ENCODE results near the gene ACSF3. TPM values are rescaled to one million over a fixed set of nuclear protein-coding genes. Genes with fewer than 3 reads are reported as not detected.

Gene ACSF3
- total and polyA plus RNA-seq, 2 of the 4 experiments (the other 2 are of a cell fraction) = 9.5 to 14.2 TPM

DNA sequence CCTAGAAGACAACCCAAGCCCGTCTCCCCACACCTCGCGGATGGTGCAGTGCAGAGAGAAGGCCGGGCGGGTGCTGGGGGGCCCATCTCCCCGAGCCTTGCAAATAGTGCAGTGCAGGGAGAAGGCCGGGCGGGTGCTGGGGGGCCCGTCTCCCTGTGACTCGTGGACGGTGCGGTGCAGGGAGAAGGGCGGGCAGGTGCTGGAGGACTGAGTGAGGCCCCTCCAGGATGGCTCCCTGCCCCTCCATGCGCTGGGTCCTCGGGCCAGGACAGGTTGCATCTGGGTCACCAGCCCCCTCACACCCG is 40.0 kb upstream of the ACSF3 start:
- in situ Hi-C loops (cut with MboI; ENCODE audit: low sequenced_read_pairs) (no loop called here), intact Hi-C loops (cut with micrococcal nuclease) (no loop called here), dilution Hi-C loops (cut with HindIII; ENCODE audit: low sequenced_read_pairs, unreplicated experiment) (no loop called here)
- Histone ChIP-seq H2BK20ac (ENCODE audit: low read depth, low read length) (no peak overlapping the region), H3K36me3 (ENCODE audit: control insufficient read depth, insufficient read depth, low read length) (no peaks in the 10 kb centered on the region), H2AFZ (replicated peaks; ENCODE audit: low read length, poor library complexity) (no peak overlapping the region), H4K8ac (ENCODE audit: low read depth in 2 of 2, low read length in 2 of 2) (no peak overlapping the region), H3K4me1 (ENCODE audit: control insufficient read depth, insufficient read depth, low read length) (no peaks in the 10 kb centered on the region), H3K18ac (ENCODE audit: low read depth, low read length) (no peak overlapping the region), H4K20me1 (ENCODE audit: insufficient read depth, low read length) (no peaks in the 10 kb centered on the region; the same call in 1 of the 2 replicates), H2AK9ac (replicated peaks; ENCODE audit: low read depth, low read length, poor library complexity) (no peak overlapping the region), H3K9me3 (ENCODE audit: control insufficient read depth, insufficient read depth, low read length) (no peaks in the 10 kb centered on the region), H3K9me1 (ENCODE audit: insufficient read depth, low read length) (no peaks in the 10 kb centered on the region), H2BK120ac (ENCODE audit: low read depth, low read length) (no peak overlapping the region), H3K14ac (replicated peaks; ENCODE audit: low read depth, low read length) (no peak overlapping the region), H3K56ac (ENCODE audit: extremely low read depth, insufficient read depth, low read length) (no peak overlapping the region), H3K27me3 (ENCODE audit: control insufficient read depth, insufficient read depth, low read length) (peaks cover 24% of the 10 kb centered on the region; the same call in 1 of the 2 replicates), H4K91ac (ENCODE audit: insufficient read depth, low read depth, low read length) (no peak overlapping the region), H2BK15ac (ENCODE audit: low read depth, low read length) (no peak overlapping the region), H3K23ac (ENCODE audit: low read depth, low read length) (no peak overlapping the region), H3K9ac (ENCODE audit: low read depth, low read length) (no peak overlapping the region), H3K79me1 (ENCODE audit: low read depth in 1 of 2, low read length in 2 of 2) (no peaks in the 10 kb centered on the region), H3K27ac (ENCODE audit: insufficient read depth, low read length) (no peak overlapping the region), H3K4me3 (ENCODE audit: insufficient read depth, low read depth, low read length) (no peak overlapping the region), H3K4ac (ENCODE audit: low read depth, low read length) (no peak overlapping the region), H2AK5ac (ENCODE audit: low read depth, low read length) (no peak overlapping the region), H4K5ac (ENCODE audit: low read depth, low read length) (no peak overlapping the region), H2BK5ac (ENCODE audit: low read depth, low read length, poor library complexity, severe bottlenecking) (no peak overlapping the region), H3K4me2 (ENCODE audit: low read depth, low read length) (no peak overlapping the region)
- ChIA-PET POLR2A (ENCODE audit: unreplicated experiment) (no interaction called here), CTCF (no interaction called here)
- BruUV-seq (replicated peaks) = no TSS peak
- no peak for DNase-seq
- no peak for ATAC-seq (ENCODE audit: low read depth)
- 77% methylated on average over 8 of the region's 16 CpGs; no CpG with 5 or more reads in 1 of the 2 experiments for WGBS, 2 experiments (ENCODE audit: extremely low coverage in 2 of 2, insufficient read length in 1 of 2)
- TF ChIP-seq BHLHE40 (IDR thresholded peaks at IDR 0.05; ENCODE audit: low read depth, low read length) = no peak
- no peak for TF ChIP-seq MAZ (IDR thresholded peaks at IDR 0.05; ENCODE audit: borderline replicate concordance, low read depth, low read length)
- no peak for TF ChIP-seq RAD21 (IDR thresholded peaks at IDR 0.05; ENCODE audit: low read length)
- no peak for TF ChIP-seq CHD1 (IDR thresholded peaks at IDR 0.05; ENCODE audit: low read depth, low read length)
- no peak for TF ChIP-seq CEBPB (IDR thresholded peaks at IDR 0.05; ENCODE audit: low read depth, low read length)
- TF ChIP-seq, protein P1, sequence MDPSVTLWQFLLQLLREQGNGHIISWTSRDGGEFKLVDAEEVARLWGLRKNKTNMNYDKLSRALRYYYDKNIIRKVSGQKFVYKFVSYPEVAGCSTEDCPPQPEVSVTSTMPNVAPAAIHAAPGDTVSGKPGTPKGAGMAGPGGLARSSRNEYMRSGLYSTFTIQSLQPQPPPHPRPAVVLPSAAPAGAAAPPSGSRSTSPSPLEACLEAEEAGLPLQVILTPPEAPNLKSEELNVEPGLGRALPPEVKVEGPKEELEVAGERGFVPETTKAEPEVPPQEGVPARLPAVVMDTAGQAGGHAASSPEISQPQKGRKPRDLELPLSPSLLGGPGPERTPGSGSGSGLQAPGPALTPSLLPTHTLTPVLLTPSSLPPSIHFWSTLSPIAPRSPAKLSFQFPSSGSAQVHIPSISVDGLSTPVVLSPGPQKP (IDR thresholded peaks at IDR 0.05; ENCODE audit: borderline replicate concordance, low read depth, low read length) = no peak
- TF ChIP-seq RFX5 (IDR thresholded peaks at IDR 0.05; ENCODE audit: low read depth, low read length) = no peak
- no peak for TF ChIP-seq SMC3 (IDR thresholded peaks at IDR 0.05; ENCODE audit: low read depth, low read length)
- TF ChIP-seq MAFK (IDR thresholded peaks at IDR 0.05; ENCODE audit: low read depth, low read length) = no peak
- TF ChIP-seq POLR2A (IDR thresholded peaks at IDR 0.05; ENCODE audit: low read depth, low read length) = no peak
- no peak for TF ChIP-seq MXI1 (IDR thresholded peaks at IDR 0.05; ENCODE audit: borderline replicate concordance, low read depth, low read length)
